GM12874 (cell line): Measurements from ENCODE around the gene CLPTM1L.

Experiments used
- TF ChIP-seq, protein P1 (sequence below): IDR thresholded peaks from 2 replicates; pipeline ENCODE4 v1.5.1; 2011; ENCODE audit warnings: low read depth, mild to moderate bottlenecking, control low read depth, low read length, moderate library complexity; ENCODE audit not compliant: insufficient read depth

Gene CLPTM1L

DNA sequence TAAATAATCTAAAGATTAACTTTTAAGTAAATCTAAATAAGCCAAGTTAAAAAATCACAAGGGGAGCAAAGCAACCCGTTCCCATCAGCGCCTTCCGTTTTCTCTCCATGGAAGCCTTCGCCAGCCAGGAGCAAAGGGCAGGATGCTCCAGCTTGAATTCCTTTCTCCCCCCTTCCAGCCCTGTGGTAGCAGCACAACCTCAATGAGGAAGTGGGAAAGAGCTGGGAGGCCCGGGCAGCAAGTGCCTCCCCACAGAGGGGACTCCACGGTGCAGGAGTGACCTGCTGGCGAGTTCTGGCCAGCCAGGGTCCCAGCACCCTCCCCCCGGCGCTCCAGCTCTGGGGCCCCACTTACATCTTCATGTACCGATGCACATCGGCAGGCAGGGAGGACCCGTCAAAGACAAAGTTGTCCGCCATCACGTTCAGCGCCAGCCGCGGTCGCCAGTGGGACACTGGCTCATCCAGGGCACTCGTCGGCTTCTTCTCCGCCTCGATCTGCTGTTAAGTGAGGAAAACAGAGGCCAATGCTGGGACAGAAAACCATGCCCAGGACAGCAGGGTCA, 6.3 kb downstream of the CLPTM1L start:
- TF ChIP-seq, protein P1, sequence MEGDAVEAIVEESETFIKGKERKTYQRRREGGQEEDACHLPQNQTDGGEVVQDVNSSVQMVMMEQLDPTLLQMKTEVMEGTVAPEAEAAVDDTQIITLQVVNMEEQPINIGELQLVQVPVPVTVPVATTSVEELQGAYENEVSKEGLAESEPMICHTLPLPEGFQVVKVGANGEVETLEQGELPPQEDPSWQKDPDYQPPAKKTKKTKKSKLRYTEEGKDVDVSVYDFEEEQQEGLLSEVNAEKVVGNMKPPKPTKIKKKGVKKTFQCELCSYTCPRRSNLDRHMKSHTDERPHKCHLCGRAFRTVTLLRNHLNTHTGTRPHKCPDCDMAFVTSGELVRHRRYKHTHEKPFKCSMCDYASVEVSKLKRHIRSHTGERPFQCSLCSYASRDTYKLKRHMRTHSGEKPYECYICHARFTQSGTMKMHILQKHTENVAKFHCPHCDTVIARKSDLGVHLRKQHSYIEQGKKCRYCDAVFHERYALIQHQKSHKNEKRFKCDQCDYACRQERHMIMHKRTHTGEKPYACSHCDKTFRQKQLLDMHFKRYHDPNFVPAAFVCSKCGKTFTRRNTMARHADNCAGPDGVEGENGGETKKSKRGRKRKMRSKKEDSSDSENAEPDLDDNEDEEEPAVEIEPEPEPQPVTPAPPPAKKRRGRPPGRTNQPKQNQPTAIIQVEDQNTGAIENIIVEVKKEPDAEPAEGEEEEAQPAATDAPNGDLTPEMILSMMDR: no peak

DNA sequence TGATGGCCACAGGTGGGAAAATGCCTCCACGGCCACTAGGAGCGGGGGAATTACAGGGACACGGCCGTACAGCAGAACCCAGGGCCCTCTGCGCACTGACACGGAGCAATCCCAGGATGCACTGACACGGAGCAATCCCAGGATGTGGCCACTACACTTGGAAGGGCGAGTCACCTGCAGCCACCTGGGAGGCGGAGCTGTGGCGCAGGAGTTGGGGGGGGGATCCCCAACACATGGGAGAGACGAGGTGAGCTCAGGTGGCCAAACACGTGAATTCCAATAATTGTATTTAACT, 6.8 kb downstream of the CLPTM1L start:
- TF ChIP-seq, protein P1: no peak

DNA sequence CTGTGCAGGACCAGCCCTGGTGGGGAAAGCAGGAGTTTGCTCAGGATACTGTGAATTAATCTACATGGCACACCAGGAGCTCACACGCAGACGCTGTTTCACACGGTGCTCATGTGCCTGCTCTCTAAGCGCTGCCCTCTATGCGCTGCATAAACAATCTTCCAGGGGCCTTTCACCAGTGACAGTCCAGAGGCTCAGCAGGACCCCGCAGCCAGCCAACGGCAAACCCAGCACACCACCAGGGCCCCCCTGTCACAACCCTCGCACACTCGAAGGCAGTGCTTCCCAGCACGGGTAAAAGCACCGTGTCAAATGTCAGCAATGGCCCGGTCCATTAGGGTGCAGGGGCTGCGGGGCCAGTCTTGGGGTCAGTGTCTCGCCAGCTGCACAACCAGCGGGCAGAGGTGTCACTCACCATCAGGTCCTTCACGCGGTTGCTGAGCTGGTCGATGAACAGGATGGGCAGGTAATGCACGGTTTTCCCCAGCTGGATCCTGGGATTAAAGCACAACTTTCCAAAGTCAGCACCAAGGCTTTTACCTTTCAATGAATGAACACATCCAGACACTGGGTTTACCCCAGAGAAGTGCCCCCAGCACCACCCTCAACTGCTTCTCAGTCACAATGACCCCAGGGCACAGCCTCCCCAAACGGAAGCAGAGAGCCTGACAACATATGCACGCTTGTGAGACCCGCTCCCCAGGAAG, 7.3 kb downstream of the CLPTM1L start:
- TF ChIP-seq, protein P1: no peak

DNA sequence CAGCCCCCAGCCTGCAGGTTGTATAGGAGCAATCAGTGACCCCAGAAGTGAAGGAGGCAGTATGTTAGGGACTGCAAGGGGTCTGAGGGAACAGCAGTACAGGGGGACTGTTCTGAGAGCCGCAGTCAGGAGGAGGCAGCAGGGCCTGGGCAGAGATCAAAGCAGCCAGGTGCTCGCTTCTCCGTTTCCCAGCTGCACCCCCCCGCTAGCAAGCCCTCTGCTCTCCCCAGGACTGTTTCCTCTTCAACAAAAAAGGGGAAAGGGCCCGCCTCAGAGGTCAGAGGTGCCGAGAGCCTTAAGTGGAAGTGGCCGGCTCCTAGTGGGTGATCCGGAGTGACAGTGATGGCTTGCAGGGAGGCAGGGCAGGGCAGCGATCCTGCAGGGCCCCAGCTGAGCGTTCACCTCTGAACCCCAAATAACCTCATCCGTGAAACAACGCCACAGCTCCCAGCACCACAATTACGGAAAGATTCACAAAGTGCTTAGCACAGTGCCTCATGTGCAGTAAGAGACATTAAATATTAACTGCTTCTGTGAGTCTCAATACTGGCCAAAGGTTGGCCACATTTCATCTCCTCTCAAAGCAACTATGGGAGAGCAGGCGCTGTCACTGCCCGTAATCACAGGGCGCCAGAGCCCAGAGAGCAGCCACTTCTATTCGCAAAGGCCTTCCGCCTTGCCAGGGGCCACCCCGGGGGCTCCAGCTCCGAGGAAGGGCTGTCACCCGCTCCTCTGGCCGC, 8.0 kb downstream of the CLPTM1L start:
- TF ChIP-seq, protein P1: no peak

DNA sequence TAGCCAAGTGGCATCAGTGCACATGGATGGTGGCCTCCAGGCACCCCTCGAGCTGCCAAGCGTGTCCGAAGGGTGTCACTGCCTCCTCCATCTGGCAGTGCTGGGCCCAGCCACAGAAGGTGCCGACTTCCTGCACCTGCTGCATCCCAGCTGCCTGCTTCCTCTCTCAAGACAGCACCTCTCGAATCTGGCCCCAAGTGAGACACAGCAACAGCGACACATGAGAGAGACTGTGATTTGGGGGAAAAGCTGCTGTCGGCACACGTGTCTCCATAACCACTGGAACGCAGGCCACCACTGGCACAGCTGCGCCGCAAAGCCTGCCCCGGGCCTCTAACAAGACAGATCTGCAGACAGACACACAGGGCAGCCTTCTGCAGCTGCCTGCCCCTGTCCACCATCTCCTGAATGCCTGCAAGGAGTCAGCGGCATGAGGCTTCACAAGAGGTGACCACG, 8.8 kb downstream of the CLPTM1L start:
- TF ChIP-seq, protein P1: no peak

DNA sequence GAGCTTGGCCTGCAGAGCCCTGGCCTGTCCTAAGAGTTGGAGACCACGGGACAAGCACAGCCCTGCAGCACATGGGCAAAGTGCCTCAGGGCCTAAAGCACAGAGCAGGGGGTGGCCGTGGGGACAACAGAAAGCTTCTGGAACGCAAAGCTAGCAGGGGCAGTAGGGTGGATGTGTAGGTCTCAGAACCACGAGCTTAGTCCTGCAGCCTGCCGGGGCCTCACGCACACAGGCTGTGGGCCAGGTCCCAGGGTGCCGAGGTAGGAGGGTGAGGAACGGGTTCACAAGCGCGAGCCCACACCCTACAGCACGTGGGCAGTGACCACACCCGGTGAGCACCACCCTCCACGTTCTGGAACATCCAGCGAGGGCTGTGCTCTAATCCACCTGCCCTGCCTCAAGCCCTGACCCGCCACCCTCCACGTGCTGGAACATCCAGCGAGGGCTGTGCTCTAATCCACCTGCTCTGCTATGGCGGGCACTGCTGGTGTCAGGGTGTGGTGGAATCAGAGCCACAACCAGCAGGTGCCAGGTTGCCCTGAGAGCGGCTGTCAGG, 9.3 kb downstream of the CLPTM1L start:
- TF ChIP-seq, protein P1: no peak

DNA sequence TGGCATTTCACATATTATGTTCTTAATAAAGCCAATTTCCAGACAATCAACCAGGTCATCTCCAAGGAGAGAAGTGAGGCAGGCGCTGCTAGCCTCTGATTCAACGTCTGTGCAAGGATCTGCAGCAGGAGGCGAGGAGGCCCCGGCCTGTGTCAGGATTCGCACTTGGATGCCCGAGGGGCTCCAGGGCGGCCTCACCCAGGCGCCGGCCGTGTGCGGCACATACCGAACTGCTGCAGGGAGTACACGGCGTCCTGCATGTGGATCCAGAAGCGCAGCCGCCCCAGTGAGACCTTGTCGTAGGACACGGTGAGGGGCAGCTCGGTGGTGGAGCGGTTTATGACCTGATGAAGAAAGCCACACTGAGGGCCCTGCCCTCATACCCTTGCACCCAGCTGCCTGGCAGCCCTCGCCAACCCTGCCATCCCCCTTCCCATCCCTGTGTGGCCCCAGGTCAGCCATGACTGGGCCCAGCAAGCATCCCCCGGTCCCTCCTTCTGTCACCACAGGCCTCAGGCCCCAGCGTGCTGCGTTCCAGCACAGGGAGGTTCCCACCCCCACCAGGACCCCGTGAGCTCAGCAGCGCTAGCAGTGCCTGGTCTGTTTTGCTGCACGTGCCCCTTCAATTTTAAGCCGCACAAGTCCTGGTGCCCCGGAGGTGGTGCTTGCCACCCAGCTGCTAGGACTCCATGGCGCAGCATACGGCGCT, 9.9 kb downstream of the CLPTM1L start:
- TF ChIP-seq, protein P1: no peak
